HG02943 (cell line): ENCODE results near the gene GRXCR1.

Experiments used
- ATAC-seq: cut with Tn5 transposase; IDR thresholded peaks from one replicate; pipeline ENCODE4 v1.9.1; 2021; ENCODE audit warnings: mild to moderate bottlenecking, low read depth, moderate library complexity; ENCODE audit not compliant: unreplicated experiment

The GRXCR1 gene

DNA sequence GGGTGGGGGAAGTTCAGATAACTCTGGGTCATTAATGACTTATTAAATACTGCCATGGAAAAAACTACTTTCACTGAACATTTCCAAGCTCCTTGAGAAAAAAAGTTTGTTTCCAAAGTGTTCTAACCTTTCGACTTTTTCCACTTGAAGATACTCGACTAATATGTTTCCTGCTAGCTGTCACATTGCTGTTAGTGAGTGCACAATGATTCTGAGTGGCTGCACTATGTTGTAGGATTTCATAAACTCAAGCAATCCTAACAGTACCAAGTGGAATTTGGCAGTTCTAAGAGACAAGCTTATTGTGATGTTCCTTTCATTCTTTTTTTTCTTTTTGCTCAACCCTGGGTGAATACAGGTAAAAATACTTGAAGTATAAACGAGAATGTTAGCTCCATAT, 33.4 kb downstream of the GRXCR1 start:
- ATAC-seq: no peak

DNA sequence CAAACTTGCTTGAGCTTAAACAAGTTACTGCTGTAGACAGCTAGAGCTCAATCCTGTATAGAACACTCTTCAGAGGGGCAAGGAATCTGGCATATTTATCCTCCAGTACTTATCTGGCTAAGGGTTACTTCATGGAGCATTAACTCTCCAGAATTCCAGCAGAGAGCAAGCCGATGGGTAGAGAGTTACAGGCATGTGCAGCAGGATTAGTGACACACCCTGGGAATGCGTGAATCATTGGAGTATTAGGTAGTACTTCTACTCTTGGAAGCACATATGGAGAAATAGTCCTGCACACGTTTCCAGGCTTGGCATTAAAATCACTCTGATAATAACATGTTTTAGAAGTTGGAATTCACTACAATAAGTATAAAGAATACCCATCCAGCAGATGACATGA, 35.4 kb downstream of the GRXCR1 start:
- ATAC-seq: no peak

- no peak for ATAC-seq
Observed at GRCh38 chr4:42928582-42928981, 36.1 kb downstream of the GRXCR1 start.

DNA sequence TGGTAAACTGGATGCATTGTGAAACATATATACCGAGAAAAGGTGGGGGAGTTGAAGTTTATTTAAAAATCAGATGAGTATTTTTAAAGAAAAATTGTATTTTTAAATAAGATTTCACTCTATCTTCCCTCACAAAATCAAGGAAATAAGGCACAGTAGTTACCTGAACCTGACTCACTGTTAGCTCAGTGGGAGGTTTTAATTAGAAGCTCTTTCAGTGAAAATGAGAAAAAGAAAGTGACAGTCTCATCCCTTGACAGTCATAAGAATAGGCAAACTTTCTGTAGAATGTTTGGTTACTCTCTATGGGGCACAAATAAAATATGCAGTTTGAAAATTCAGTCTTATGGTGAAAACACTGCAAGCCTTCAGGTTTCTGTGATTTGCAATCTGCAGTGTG, 49.7 kb downstream of the GRXCR1 start:
- ATAC-seq: no peak

- no peak for ATAC-seq
Observed at GRCh38 chr4:42945874-42946273, 53.4 kb downstream of the GRXCR1 start.

DNA sequence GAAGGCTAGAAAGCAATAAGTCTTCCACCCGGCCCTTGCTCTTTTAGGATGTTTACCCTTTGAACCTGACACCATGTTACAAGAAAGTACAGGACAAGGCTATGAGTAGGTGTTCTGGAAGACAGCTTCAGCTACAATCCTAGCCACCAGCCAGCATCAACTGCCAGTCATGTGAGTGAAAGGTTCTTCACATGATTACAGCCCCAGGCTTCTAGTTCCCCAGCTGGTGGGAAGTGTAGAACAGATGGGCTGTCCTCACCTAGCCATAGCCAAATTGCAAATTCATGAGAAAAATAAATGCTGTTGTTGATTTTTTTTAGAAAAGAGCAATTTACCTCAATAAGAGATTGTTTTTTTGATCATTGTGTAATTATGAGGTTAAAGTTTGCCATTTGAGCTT, 60.8 kb downstream of the GRXCR1 start:
- no peak for ATAC-seq

- ATAC-seq: no peak
Observed at GRCh38 chr4:42954963-42955669, 62.6 kb downstream of the GRXCR1 start.

DNA sequence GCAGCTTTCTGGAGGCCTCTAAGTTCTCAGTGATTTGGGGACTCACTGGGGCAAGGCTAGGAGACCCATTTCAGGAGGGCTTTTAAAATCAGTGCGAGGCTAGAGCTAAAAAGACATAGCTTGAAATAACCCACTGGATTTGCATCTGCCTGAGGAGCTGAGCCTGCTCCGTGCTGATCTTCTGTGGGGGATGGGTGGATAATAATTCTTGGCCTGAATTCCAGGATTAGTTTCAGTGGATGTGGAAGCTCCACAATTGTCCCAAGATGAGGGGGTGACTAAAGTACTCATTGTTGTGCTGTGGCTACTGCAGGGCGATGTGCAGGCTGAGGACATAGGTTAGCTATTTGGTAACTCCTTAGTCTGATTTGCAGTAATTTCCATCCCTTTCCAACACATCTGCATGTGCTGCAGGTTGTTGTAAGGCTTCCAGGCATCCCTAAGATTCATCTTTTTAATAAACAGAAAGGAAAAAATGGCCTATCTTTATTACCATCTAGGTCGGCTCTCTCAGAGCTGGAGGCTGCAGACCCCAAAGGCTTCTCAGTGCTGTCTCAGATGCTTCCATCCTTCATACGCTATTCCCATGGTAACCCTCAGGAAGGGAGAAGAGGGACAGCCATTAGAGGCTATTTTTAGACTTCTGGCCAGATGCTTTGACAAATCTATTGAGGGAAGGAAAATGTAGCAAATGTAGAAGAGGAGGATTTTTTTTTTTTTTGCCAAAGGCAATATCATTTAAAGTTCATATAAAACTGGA, 63.4 kb downstream of the GRXCR1 start:
- no peak for ATAC-seq

- no peak for ATAC-seq
Observed at GRCh38 chr4:42965326-42965725, 72.8 kb downstream of the GRXCR1 start.

DNA sequence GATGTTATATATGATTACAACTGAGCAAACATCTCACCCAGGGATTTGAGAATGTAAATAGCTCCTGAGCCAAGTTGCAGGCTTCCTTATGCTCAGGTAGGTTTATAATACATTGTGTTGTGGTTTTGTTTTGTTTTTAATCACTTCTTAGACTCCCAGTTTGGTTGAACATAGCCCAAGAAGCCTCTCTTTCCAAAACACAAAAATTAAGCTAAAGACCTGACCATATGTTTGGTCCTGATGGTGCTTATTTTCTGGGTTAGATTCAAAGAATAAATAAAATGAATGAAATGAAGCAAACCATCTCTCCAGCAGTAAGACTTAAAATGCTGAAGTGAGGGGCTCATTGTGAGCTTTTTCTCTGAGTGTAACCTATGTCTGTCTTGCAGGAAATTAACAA, 93.5 kb downstream of the GRXCR1 start:
- ATAC-seq: no peak

GRCh38 chr4:42995343-42995944, 102.9 kb downstream of the GRXCR1 start:
- no peak for ATAC-seq

DNA sequence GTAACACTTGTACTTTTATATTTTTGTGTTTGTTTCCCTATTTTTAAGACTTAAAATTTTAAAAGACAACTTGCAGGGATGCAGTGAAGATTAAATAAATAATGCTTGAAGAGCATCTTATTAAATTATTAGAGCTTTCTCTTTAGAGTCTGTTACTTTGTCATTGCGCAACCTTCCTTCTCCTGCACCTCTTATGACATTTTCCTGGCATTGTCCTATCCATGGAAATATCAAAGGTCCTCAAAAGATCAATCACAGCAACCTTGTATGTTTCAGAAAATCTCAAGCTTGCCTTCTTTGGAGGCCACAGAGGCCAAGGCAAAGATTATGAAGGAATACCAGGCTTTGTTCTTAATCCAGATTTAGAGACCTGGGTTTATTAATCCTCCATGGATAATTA, 116.3 kb downstream of the GRXCR1 start:
- ATAC-seq: no peak

- no peak for ATAC-seq
Observed at GRCh38 chr4:43014256-43014655, 121.7 kb downstream of the GRXCR1 start.

- no peak for ATAC-seq
Observed at GRCh38 chr4:43041632-43042031, 149.1 kb downstream of the GRXCR1 start.

DNA sequence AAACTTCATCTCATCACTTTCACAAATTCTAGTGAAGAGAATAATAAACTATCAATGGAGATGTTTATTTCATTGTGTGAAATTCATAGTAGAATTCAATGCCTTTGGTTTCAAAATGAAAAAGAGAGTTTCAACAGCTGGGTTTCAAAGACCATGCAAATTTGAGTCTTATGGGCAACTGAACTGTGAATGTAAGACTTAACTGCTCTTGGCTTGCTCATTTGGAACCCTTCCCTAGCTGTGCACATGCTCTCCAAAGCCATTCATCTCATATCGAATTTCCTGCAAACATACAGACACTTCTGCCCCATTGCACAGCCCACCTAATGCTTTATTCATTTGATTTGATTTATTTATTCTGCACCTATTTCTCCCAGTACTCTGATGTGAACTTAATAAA, 154.5 kb downstream of the GRXCR1 start:
- no peak for ATAC-seq

DNA sequence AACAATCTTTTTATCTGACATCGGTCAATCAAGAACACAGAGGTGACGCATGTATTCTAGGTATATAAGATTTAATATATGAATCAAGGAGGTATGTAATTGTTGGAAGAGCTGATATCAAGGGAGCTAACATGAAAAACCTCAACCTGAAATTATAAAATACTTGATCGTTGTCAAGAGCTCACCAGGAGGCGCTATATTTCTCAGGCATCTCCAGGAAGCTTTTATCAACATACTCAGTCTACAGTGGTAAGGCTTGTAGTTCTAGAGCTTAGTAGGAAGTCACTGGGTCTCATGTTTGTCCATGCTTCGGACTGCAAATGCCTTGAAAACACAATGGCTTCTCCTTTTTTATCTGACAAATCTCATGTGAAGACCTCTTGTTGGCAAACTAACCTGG, 156.1 kb downstream of the GRXCR1 start:
- ATAC-seq: no peak

GRCh38 chr4:43049326-43049725, 156.8 kb downstream of the GRXCR1 start:
- ATAC-seq: no peak

DNA sequence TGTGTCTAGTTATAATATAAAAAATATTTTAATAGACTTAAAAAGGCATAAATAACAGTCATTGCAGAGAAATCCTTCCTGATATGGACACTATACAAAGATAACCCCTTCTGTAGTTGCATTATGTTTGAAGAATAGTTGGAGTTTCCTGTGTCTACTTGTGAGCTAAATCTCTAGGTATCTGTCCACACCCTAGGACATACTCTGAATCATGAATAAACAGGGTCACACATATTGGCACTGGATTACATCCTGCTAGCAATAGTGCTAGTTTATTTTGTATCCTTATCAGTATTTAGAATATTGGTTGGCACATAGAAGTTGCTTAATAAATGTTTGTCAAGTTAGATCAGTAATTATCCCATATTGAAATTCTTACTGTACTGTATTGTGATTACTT, 173.9 kb downstream of the GRXCR1 start:
- ATAC-seq: no peak

GRCh38 chr4:43071069-43071468, 178.6 kb downstream of the GRXCR1 start:
- ATAC-seq: no peak
